Lung (tissue), 12 donors: Measurements from ENCODE around the gene LYST. TPM values are rescaled to one million over a fixed set of nuclear protein-coding genes. Genes with fewer than 3 reads are reported as not detected.

Experiments
- ATAC-seq: fragments of 200-7000 bp; cut with Tn5 transposase; one replicate; pipeline ENCODE4 v1.9.1; 2020; ENCODE audit warnings: moderate number of reproducible peaks; ENCODE audit not compliant: insufficient read depth, low FRiP score
- DNase-seq, 3 donors: peaks; one replicate each; pipeline ENCODE4 v3.0.0-alpha.2; 2013 to 2017
- H3K27ac ChIP-seq, 2 donors: one replicate each; pipeline ENCODE4 v1.5.1; 2013; ENCODE audit warnings: mild to moderate bottlenecking in 2 of 2, moderate library complexity in 2 of 2, control low read depth in 1 of 2, inconsistent platforms in 1 of 2, low read depth in 1 of 2, low read length in 1 of 2
- H3K27me3 ChIP-seq, 3 donors: one replicate each; pipeline ENCODE4 v1.5.1; 2013; ENCODE audit warnings: low read length in 2 of 3; ENCODE audit not compliant: control insufficient read depth in 3 of 3, insufficient read depth in 3 of 3
- H3K36me3 ChIP-seq, 4 donors: one replicate each; pipeline ENCODE4 v1.5.1; 2013; ENCODE audit warnings: low read length in 4 of 4, mild to moderate bottlenecking in 1 of 4, moderate library complexity in 1 of 4; ENCODE audit not compliant: control insufficient read depth in 4 of 4, insufficient read depth in 4 of 4
- H3K4me1 ChIP-seq, 5 donors: one replicate each; pipeline ENCODE4 v1.5.1; 2013; ENCODE audit warnings: low read length in 5 of 5, mild to moderate bottlenecking in 2 of 5, moderate library complexity in 1 of 5; ENCODE audit not compliant: control insufficient read depth in 5 of 5, insufficient read depth in 5 of 5
- H3K4me3 ChIP-seq: one replicate; pipeline ENCODE4 v1.5.1; 2013; ENCODE audit warnings: mild to moderate bottlenecking, control low read depth, moderate library complexity
- H3K9ac ChIP-seq, 2 donors: one replicate each; pipeline ENCODE4 v1.5.1; 2013; ENCODE audit warnings: low read length in 2 of 2, control low read depth in 1 of 2; ENCODE audit not compliant: insufficient read depth in 1 of 2
- H3K9me3 ChIP-seq, 4 donors: one replicate each; pipeline ENCODE4 v1.5.1; 2013; ENCODE audit warnings: low read length in 3 of 4, mild to moderate bottlenecking in 1 of 4, moderate library complexity in 1 of 4; ENCODE audit not compliant: control insufficient read depth in 4 of 4, insufficient read depth in 3 of 4
- CTCF ChIP-seq: IDR thresholded peaks from 2 replicates; pipeline ENCODE4 v1.5.1; 2012; ENCODE audit warnings: mild to moderate bottlenecking; ENCODE audit errors: control extremely low read depth, extremely low read depth
- WGBS, 2 donors: extraction: QIAGEN DNeasy Blood & Tissue Kit; methylation state at CpG; one replicate each; pipeline ENCODE4 v1.1.7; 2013; 5-methylcytosine and 5-hydroxymethylcytosine counted together
- polyA plus RNA-seq, 2 donors: library from polyadenylated mRNA; stranded (reverse); fragments of 200-250 nt; gene quantifications; one replicate each; pipeline ENCODE4 v1.2.1, GENCODE V29; 2013
- total RNA-seq, 2 donors: library from RNA; depleted of rRNA in 1 of 2; stranded (reverse); fragments of >200 nt in 1 of 2; gene quantifications; one replicate each; pipeline ENCODE4 v1.2.1, GENCODE V29; 2014 to 2021
- donor health status: control.
- donor health status: control.
- donor health status: Bipolar disorder and iron deficiency.
- donor health status: healthy.
- donor health status: DM: yes; HTN: yes; CAD: no.

LYST gene
- total and polyA plus RNA-seq, 4 donors, result 9.8 to 82.7 (median 31.7) TPM

DNA sequence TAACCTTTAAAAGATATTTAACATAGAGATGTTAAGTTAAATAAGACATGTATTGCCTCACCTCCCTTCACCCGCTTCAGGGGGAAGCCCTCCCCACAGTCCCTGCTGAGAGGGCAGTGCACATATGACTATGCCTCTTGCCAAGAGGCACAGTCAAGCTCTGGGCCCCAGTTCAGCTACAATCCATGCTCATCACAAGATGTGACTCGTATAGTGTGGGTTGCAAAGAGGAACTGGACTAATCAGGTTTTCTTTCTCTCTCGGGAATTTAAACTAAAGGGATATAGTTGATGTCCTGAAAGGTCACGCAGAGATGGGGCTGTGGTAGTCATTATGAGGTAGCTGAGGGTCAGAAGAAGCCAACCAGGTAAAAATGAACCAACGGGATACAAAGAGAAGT lies 35.6 kb downstream of the LYST start:
- Histone ChIP-seq H3K4me1 (peaks cover 0 to 8% (median 5%) of the 10 kb centered on the region in 5 donors), H3K9ac (no peak overlapping the region), H3K4me3 (no peak overlapping the region), H3K27me3 (no peaks in the 10 kb centered on the region), H3K36me3 (peaks cover 0 to 4% (median 0%) of the 10 kb centered on the region in 4 donors), H3K27ac (no peak overlapping the region), H3K9me3 (no peaks in the 10 kb centered on the region)
- no peak for DNase-seq
- ATAC-seq, result no peak
- TF ChIP-seq CTCF, result no peak
- WGBS, 2 donors, result 56 to 74% methylated on average over 5 of the region's 5 CpGs

DNA sequence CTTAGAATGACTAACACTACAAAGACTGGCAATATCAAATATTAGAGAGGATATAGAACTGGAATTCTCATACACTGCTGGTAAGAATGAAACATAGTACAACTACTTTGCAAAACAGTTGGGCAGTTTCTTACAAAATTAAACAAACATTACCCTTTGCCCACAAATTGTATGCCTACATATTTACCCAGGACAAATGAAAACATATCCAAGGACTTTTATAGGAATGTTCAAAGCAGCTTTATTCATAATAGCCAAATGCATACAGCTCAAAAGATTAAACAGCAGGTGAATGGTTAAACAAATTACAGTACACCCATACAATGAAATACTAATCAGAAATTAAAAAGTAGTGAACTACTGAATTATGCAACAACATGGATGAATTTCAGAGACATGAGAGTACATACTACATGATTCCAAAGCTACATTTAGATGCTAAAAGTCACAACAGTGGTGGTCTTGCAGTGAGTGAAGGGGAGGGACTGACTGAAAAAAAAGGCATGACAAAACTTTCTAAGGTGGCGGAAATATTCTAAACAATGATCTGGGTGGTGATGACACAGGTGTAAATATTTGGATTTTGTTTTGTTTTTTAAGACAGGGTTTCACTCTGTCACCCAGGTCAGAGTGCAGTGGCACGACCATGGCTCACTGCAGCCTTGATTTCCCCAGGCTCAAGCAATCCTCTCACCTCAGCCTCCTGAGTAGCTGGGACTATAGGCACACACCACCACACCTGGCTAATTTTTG lies 40.4 kb downstream of the LYST start:
- WGBS, 2 donors, result 91 to 98% methylated on average over 2 of the region's 2 CpGs
- ATAC-seq (no peak), DNase-seq (no peak)
- H3K9ac ChIP-seq, result no peak overlapping the region
- H3K9me3 ChIP-seq, result no peaks in the 10 kb centered on the region
- H3K36me3 ChIP-seq, result peaks cover 0 to 8% (median 2%) of the 10 kb centered on the region in 4 donors
- H3K27ac ChIP-seq, result no peak overlapping the region
- H3K4me3 ChIP-seq, result no peak overlapping the region
- no peak for TF ChIP-seq CTCF
- no peaks in the 10 kb centered on the region for H3K4me1 ChIP-seq
- H3K27me3 ChIP-seq, result no peaks in the 10 kb centered on the region

DNA sequence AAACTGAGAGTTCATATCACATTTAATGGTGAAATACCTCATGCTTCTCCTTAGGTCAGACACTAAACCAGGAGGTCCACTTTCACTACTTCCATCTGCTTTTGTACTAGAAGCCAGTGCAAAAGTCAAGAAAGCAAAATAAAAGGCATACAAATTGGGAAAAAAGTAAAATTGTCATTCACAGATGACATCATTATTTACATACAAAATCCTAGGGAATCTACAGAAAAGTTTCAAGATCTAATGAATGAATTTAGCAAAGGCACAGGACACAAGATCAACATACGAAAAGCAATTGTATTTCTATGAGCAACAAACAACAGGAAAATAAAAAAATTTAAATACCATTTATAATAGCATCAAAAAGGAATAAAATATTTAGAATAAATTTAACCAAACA lies 41.5 kb downstream of the LYST start:
- 93 to 97% methylated on average over 1 of the region's 1 CpG for WGBS, 2 donors
- H3K9me3 ChIP-seq, result no peaks in the 10 kb centered on the region
- H3K27me3 ChIP-seq, result no peaks in the 10 kb centered on the region
- no peak for ATAC-seq
- peaks cover 0 to 8% (median 2%) of the 10 kb centered on the region in 4 donors for H3K36me3 ChIP-seq
- DNase-seq, result no peak
- H3K4me3 ChIP-seq, result no peak overlapping the region
- H3K27ac ChIP-seq, result no peak overlapping the region
- no peak for TF ChIP-seq CTCF
- no peak overlapping the region for H3K9ac ChIP-seq
- H3K4me1 ChIP-seq, result no peaks in the 10 kb centered on the region
